Epithelial cell of esophagus (primary cell): ENCODE results near the gene GPR162.

Experiments
- DNase-seq: peaks from one replicate; pipeline ENCODE4 v3.0.0; 2010; ENCODE audit warnings: low read depth
- H3K4me3 ChIP-seq: 2 replicates; pipeline ENCODE4 v1.5.1; 2011; ENCODE audit warnings: mild to moderate bottlenecking, low read length, control low read depth
- CTCF ChIP-seq: IDR thresholded peaks from 2 replicates; pipeline ENCODE4 v1.5.1; 2011; ENCODE audit warnings: low read depth, mild to moderate bottlenecking, low read length, control low read depth, inconsistent platforms; ENCODE audit not compliant: insufficient read depth; ENCODE audit errors: missing control alignments

GPR162 gene

GRCh38 chr12:6817098-6817497, 4.5 kb upstream of the GPR162 start:
- no peak overlapping the region for H3K4me3 ChIP-seq
- no peak for TF ChIP-seq CTCF
- no peak for DNase-seq

- no peak overlapping the region for H3K4me3 ChIP-seq
- TF ChIP-seq CTCF: no peak
- DNase-seq: no peak
These were observed 3.9 kb upstream of the GPR162 start for GRCh38 chr12:6817662-6818157.

- TF ChIP-seq CTCF: no peak
- no peak overlapping the region for H3K4me3 ChIP-seq
- no peak for DNase-seq
These were observed 3.4 kb upstream of the GPR162 start for GRCh38 chr12:6818222-6818621.

GRCh38 chr12:6818645-6819044, 3.0 kb upstream of the GPR162 start:
- DNase-seq: no peak
- no peak for TF ChIP-seq CTCF
- no peak overlapping the region for H3K4me3 ChIP-seq

- no peak overlapping the region for H3K4me3 ChIP-seq
- no peak for DNase-seq
- no peak for TF ChIP-seq CTCF
These were observed 2.3 kb upstream of the GPR162 start for GRCh38 chr12:6819106-6820030.

- TF ChIP-seq CTCF: no peak
- DNase-seq: no peak
- H3K4me3 ChIP-seq: no peak overlapping the region
These were observed 1.5 kb upstream of the GPR162 start for GRCh38 chr12:6820166-6820565.
